Measurements from ENCODE around the gene PLEKHM3.

DNA sequence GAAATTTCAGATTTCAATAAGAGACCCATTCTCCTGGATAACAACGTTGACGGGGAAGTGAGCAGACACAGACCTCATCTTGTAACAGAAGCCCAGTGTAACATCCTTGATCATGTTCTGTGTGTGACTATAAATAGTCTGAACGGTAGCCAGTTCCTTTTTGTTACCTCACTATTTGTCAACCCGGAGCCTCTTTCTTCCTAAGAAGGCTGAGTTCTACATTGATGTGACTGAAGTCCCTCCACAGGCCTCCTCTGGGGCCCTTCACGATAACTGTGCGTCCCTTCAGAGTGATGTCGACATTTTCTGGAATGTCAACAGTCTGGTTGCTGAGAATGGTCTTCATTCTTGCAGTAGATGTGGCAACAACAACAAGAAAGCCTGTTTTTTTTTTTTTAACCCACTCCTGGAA is 6.3 kb upstream of the PLEKHM3 start:
- TF ChIP-seq NFIC (IDR thresholded peaks at IDR 0.05) (no peak), ZBTB7A (IDR thresholded peaks at IDR 0.05; ENCODE audit: low read depth) (no peak)
